Hepatocyte (in vitro differentiated cells): ENCODE measurements around the gene C11orf68. TPM values are rescaled to one million over a fixed set of nuclear protein-coding genes. Genes with fewer than 3 reads are reported as not detected.
A peak's percentile ranks its signal among the peaks of the same experiment; 100 is the strongest.

Experiments
- DNase-seq: peaks from one replicate; pipeline ENCODE4 v3.0.0-alpha.2; 2016; ENCODE audit warnings: low spot score
- H2AFZ ChIP-seq: fragments of 200-600 bp; sonication (generic); 2 replicates; pipeline ENCODE4 v1.6.0; 2016; ENCODE audit warnings: antibody characterized with exemption, mild to moderate bottlenecking
- H3K27ac ChIP-seq: fragments of 200-600 bp; sonication (generic); 2 replicates; pipeline ENCODE4 v1.5.1; 2016; ENCODE audit warnings: mild to moderate bottlenecking
- H3K27me3 ChIP-seq: fragments of 200-600 bp; sonication (generic); 2 replicates; pipeline ENCODE4 v1.6.1; 2016
- H3K36me3 ChIP-seq: fragments of 200-600 bp; sonication (generic); replicated peaks from 2 replicates; pipeline ENCODE4 v1.5.1; 2016; ENCODE audit warnings: low read depth; ENCODE audit not compliant: insufficient read depth
- H3K4me1 ChIP-seq: fragments of 200-600 bp; sonication (generic); 2 replicates; pipeline ENCODE4 v1.5.1; 2016; ENCODE audit warnings: mild to moderate bottlenecking, moderate library complexity; ENCODE audit not compliant: insufficient read depth
- H3K4me2 ChIP-seq: fragments of 200-600 bp; sonication (generic); 2 replicates; pipeline ENCODE4 v1.6.0; 2016
- H3K4me3 ChIP-seq: fragments of 200-600 bp; sonication (generic); 2 replicates; pipeline ENCODE4 v1.5.1; 2016; ENCODE audit warnings: mild to moderate bottlenecking
- H3K79me2 ChIP-seq: fragments of 200-600 bp; sonication (generic); 2 replicates; pipeline ENCODE4 v1.6.0; 2017; ENCODE audit warnings: mild to moderate bottlenecking
- H3K9me2 ChIP-seq: fragments of 200-600 bp; sonication (generic); replicated peaks from 2 replicates; pipeline ENCODE4 v1.6.0; 2017; ENCODE audit warnings: mild to moderate bottlenecking; ENCODE audit not compliant: insufficient read depth
- H3K9me3 ChIP-seq: fragments of 200-600 bp; sonication (generic); 2 replicates; pipeline ENCODE4 v1.5.1; 2016; ENCODE audit warnings: low read depth, mild to moderate bottlenecking
- H4K20me1 ChIP-seq: fragments of 200-600 bp; sonication (generic); 2 replicates; pipeline ENCODE4 v1.6.0; 2016; ENCODE audit warnings: mild to moderate bottlenecking; ENCODE audit not compliant: insufficient read depth, poor library complexity, severe bottlenecking
- EZH2 ChIP-seq: fragments of 200-600 bp; sonication (generic); IDR thresholded peaks from 2 replicates; pipeline ENCODE4 v1.6.1; 2016; ENCODE audit warnings: antibody characterized with exemption, mild to moderate bottlenecking, borderline replicate concordance
- EZH2phosphoT487 ChIP-seq: fragments of 200-600 bp; sonication (generic); IDR thresholded peaks from one replicate; pipeline ENCODE4 v1.6.1; 2018; ENCODE audit warnings: antibody characterized with exemption, mild to moderate bottlenecking, low read depth, moderate library complexity; ENCODE audit not compliant: unreplicated experiment, severe bottlenecking
- WGBS: methylation state at CpG from one replicate; pipeline ENCODE4 v1.1.6; 2016; ENCODE audit warnings: low lambda C conversion rate; ENCODE audit errors: missing lambda C conversion rate; 5-methylcytosine and 5-hydroxymethylcytosine counted together
- polyA plus RNA-seq: library from polyadenylated mRNA; unstranded; fragments of >200 nt; fragmentation: Nextera tagmentation; extraction: Ambion mirVana; gene quantifications from 2 replicates; pipeline ENCODE4 v1.2.1, GENCODE V29; 2016
- total RNA-seq: library from RNA; depleted of rRNA; stranded (reverse); fragments of >200 nt; gene quantifications from 2 replicates; pipeline ENCODE4 v1.2.3, GENCODE V29; 2014
- TF ChIP-seq, protein P1 (sequence below): fragments of 200-600 bp; sonication (generic); IDR thresholded peaks from 2 replicates; pipeline ENCODE4 v1.5.1; 2016; ENCODE audit warnings: antibody characterized with exemption, mild to moderate bottlenecking; ENCODE audit not compliant: poor library complexity

C11orf68 gene
- total and polyA plus RNA-seq, 2 experiments from 2014 or later = 26.3 to 59.3 TPM

DNA sequence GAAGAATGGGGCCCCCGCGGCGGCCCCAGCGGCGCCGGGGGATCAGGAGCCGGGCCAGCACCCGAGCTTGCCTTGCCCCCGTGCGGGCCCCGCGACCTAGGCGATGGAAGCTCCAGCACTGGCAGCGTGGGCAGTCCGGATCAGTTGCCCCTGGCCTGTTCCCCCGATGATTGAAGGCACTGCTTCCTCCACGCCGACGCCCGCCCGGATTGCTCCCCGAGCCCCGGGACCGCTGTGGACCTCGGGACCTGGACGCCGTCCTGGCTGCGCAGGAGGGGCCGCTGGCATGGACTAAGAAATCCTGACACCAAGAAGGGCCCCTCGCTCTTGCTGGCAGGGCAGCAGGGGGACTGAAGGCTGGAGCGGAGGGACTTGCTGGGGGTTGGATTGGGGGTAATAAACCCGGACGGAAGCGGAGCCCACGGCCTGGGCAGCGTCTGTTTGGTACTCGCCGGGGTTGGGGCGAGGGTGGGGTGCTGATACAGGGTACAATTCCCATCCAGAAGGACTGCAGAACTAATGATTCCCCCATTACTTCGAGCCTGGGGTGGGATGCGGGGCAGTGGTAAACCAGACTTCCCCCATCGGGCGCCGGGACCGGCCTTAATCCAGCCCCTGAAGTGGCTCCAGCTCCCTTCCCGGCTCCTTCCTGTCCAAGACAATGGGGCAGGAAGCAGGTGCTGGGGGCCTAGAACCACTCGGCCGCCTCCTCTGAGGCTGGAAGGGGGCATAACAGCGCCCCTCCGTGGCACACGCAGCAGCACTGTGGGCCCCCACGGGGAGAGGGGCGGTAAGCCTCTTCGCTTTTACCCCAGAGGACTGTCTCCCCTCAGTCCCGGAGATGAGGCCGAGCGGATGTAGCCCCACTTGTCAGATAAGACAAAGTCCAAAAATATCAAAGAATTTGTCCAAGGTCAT, 27.4 kb downstream of the C11orf68 start:
- no peaks in the 10 kb centered on the region for H3K27me3 ChIP-seq
- WGBS = 10% methylated on average over 56 of the region's 57 CpGs
- H4K20me1 ChIP-seq = no peaks in the 10 kb centered on the region
- no peaks in the 10 kb centered on the region for H3K9me3 ChIP-seq
- DNase-seq = no peak
- H3K36me3 ChIP-seq = no peaks in the 10 kb centered on the region
- peaks cover 42% of the 10 kb centered on the region for H3K4me1 ChIP-seq
- peak overlapping the region; percentile 91 for H3K27ac ChIP-seq
- peak overlapping the region; percentile 71 for H3K4me3 ChIP-seq
- H3K4me2 ChIP-seq = peak overlapping the region; percentile 92
- no peaks in the 10 kb centered on the region for H3K9me2 ChIP-seq
- no peak for TF ChIP-seq EZH2phosphoT487
- TF ChIP-seq, protein P1, sequence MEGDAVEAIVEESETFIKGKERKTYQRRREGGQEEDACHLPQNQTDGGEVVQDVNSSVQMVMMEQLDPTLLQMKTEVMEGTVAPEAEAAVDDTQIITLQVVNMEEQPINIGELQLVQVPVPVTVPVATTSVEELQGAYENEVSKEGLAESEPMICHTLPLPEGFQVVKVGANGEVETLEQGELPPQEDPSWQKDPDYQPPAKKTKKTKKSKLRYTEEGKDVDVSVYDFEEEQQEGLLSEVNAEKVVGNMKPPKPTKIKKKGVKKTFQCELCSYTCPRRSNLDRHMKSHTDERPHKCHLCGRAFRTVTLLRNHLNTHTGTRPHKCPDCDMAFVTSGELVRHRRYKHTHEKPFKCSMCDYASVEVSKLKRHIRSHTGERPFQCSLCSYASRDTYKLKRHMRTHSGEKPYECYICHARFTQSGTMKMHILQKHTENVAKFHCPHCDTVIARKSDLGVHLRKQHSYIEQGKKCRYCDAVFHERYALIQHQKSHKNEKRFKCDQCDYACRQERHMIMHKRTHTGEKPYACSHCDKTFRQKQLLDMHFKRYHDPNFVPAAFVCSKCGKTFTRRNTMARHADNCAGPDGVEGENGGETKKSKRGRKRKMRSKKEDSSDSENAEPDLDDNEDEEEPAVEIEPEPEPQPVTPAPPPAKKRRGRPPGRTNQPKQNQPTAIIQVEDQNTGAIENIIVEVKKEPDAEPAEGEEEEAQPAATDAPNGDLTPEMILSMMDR = peak; percentile 19
- TF ChIP-seq EZH2 = no peak
- H2AFZ ChIP-seq = peak overlapping the region; percentile 45
- peaks cover 21% of the 10 kb centered on the region for H3K79me2 ChIP-seq

DNA sequence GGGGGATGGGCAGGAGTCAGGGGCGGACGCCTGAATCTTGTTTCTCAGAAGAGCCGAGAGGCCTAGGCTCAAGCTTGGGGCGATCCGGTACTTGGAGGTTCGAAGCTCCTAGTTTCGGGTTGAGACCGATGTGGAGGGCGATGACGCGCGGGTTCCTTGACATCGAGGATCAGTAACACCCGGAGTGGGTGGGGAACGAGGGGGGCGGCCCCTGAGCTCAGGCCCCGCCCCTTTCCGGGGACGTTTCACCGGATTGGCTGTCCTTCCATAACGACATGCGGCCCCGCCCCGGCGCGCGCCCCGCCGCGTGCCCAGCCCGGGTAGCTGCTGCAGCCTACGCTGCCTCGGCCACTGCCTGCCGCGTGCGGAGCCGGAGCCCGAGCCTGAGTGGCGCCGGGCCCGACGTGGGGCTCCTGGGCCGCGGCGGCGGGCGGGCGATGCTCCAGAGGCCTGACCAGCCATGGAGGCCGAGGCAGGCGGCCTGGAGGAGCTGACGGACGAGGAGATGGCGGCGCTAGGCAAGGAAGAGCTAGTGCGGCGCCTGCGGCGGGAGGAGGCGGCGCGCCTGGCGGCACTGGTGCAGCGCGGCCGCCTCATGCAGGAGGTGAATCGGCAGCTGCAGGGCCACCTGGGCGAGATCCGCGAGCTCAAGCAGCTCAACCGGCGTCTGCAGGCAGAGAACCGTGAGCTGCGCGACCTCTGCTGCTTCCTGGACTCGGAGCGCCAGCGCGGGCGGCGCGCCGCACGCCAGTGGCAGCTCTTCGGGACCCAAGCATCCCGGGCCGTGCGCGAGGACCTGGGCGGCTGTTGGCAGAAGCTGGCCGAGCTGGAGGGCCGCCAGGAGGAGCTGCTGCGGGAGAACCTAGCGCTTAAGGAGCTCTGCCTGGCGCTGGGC, 28.3 kb downstream of the C11orf68 start, which contains the start of gene CCDC85B:
TSS of gene CCDC85B (plus strand) at position 350 of the 895 bp plus-strand sequence. CDS start at position 461, 111 bp downstream.
- Histone ChIP-seq H3K79me2 (peaks cover 25% of the 10 kb centered on the region), H3K4me1 (peaks cover 43% of the 10 kb centered on the region), H3K9me3 (no peaks in the 10 kb centered on the region), H3K27me3 (no peaks in the 10 kb centered on the region), H3K36me3 (no peaks in the 10 kb centered on the region), H3K4me3 (peak within 1 kb of the TSS; percentile 71), H3K4me2 (peak within 1 kb of the TSS; percentile 92), H4K20me1 (no peaks in the 10 kb centered on the region), H3K9me2 (no peaks in the 10 kb centered on the region), H3K27ac (peak within 1 kb of the TSS; percentile 98), H2AFZ (peak within 1 kb of the TSS; percentile 57)
- no peak for TF ChIP-seq EZH2
- TF ChIP-seq, protein P1 = peak; percentile 32
- DNase-seq = peak; percentile 98
- 1% methylated on average over 73 of the region's 94 CpGs for WGBS

DNA sequence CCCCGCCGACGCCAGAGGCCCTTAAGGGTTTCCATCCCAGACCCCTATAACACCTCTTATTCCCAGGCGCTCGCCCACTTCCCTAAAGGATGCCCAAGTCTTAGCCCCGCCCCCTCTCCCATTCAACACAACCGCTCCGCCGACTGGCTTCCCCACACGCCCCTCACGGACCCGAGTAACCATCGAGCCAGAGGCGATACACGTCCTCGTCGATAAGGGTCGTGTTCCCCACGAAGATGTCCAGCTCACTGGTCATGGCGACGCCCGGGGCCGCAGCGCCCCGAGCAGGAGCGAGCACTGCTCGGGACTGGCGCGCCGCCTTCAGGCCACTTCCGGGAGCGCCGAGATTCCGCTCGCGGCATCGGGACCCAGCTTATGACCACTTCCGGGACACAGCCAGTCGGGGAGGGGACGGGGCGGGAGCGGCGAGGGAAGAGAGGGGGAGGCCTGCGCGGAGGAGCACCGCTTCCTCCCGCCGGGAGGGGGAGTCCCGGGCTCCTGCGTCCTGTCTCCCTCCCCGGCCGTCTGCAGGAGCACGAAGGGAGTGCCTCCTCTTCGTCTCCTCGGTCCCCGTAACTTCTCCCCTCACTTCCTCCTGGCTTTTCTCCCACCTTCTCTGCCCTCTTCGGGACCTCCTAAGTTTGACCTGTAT, 30.6 kb downstream of the C11orf68 start, which contains the start of gene FIBP:
TSS of gene FIBP (minus strand) at position 309 of the 652 bp plus-strand sequence. CDS start at position 256, 53 bp downstream.
- peak; percentile 98 for DNase-seq
- H3K9me3 ChIP-seq = no peaks in the 10 kb centered on the region
- peak within 1 kb of the TSS; percentile 98 for H3K27ac ChIP-seq
- peaks cover 43% of the 10 kb centered on the region for H3K4me1 ChIP-seq
- no peaks in the 10 kb centered on the region for H3K9me2 ChIP-seq
- peak within 1 kb of the TSS; percentile 84 for H2AFZ ChIP-seq
- TF ChIP-seq EZH2phosphoT487 = no peak
- TF ChIP-seq, protein P1 = peak; percentile 84
- peak within 1 kb of the TSS; percentile 86 for H3K4me3 ChIP-seq
- WGBS = under 1% methylated on average over 42 of the region's 57 CpGs
- H3K36me3 ChIP-seq = no peaks in the 10 kb centered on the region
- H3K4me2 ChIP-seq = peak within 1 kb of the TSS; percentile 98
- peaks cover 32% of the 10 kb centered on the region for H3K79me2 ChIP-seq
- H4K20me1 ChIP-seq = no peaks in the 10 kb centered on the region
- no peaks in the 10 kb centered on the region for H3K27me3 ChIP-seq
